DND-41 (cell line): ENCODE measurements around the gene USP46.

ENCODE experiments used
- CTCF ChIP-seq: IDR thresholded peaks from 2 replicates; pipeline ENCODE4 v1.5.1; 2012; ENCODE audit warnings: borderline replicate concordance, low read length, moderate library complexity, mild to moderate bottlenecking; ENCODE audit not compliant: poor library complexity, severe bottlenecking; ENCODE audit errors: extremely low read depth
- EZH2 ChIP-seq: IDR thresholded peaks from 3 replicates; pipeline ENCODE4 v1.6.1; 2012; ENCODE audit warnings: borderline replicate concordance, low read depth, mild to moderate bottlenecking, moderate library complexity, low read length, inconsistent platforms; ENCODE audit not compliant: severe bottlenecking

- TF ChIP-seq CTCF, result no peak
- TF ChIP-seq EZH2, result no peak
Measured at GRCh38 chr4:52670739-52671138, 11.6 kb upstream of the USP46 start.
